HG02642 (cell line): ENCODE measurements around the gene SMIM31.
A peak's percentile ranks its signal among the peaks of the same experiment; 100 is the strongest.

Source experiments
- ATAC-seq: cut with Tn5 transposase; IDR thresholded peaks from one replicate; pipeline ENCODE4 v1.9.1; 2021; ENCODE audit warnings: mild to moderate bottlenecking; ENCODE audit not compliant: unreplicated experiment, poor library complexity

SMIM31 gene

DNA sequence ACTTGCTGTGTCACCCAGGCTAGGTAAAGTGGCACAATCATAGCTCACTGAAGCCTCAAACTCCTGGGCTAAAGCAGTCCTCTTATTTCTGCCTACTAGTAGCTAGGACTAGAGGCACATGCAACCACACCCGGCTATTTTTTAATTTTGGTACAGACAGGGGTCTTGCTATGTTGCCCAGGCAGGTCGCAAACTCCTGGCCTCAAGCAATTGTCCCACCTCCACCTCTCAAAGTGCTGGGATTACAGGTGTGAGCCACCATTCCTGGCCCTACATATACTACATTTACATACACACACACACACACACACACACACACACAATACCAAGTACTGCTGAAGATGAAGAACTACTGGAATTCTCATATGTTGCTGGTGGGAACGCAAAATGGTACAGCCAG, 26.9 kb downstream of the SMIM31 start:
- ATAC-seq: no peak

DNA sequence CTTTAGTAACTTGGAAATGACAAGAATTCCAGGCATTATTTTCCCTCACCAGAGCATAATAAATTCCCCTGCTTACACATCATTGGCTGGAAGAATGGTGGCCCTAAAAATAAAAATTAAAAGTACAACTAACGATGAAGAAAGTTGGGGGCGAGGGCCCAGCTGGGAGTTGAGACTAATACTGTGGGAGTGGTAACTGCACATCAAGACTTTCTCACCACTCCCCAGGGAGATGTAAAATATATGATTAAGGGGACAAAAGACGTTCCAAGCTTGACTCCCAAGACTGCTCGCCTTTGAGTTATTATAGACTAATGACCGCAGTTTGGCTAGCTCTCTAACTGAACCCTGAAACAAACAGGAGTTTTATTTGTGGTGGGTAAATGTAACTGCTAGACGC, 30.0 kb downstream of the SMIM31 start:
- no peak for ATAC-seq

DNA sequence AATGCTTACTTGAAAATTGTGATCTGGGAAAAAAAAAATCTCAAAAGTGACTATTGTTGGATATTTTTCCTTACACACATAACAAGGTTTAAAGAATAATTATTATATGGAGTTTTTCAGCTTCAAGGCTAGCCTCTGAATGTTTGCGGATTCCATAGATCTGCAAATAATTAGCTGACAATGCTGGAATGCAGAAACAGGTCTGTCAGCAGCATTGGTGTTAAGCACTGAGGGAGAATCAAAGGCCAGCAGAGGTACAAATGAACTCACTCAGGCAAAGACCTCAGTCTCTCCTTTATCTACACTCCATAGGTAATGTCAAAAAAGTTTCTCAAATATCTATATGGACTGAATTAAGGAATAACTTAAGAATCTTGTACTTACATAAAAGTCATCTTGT, 35.1 kb downstream of the SMIM31 start:
- ATAC-seq: no peak

DNA sequence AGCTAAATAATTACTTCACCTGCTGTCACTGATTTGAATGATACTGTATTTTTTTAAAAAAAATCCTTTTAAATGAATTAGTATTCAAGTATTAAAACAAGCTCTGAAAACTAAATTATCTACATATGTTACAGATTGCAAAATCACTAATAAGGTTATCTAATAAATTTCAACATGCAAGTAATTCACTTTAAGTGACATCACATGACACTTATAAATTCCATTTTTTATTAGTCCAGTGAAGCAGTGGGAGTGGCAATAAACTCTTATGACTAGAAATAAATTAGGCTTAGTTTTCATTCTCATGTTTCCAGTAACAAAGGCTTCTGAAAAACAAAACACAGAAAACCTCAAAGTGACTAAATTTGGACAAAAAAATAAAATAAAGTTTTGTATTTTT, 36.3 kb downstream of the SMIM31 start:
- ATAC-seq: no peak

DNA sequence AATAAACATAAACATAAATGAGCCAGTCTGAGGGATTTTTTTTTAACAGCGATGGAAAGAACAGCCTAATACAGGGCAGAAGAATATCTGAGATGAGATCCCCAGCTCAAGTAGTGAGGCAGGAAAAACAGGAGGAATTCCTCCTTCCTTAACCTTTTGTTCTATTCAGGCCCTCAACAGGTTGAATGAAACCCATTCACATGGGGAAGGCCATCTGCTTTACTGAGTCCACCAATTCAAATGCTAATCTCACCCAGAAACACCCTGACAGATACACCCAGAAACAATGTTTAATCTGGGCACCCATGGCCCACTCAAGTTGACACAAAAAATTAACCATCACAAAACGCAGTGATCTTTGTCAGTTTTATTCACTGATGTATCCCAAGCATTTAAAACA, 45.5 kb downstream of the SMIM31 start:
- no peak for ATAC-seq

DNA sequence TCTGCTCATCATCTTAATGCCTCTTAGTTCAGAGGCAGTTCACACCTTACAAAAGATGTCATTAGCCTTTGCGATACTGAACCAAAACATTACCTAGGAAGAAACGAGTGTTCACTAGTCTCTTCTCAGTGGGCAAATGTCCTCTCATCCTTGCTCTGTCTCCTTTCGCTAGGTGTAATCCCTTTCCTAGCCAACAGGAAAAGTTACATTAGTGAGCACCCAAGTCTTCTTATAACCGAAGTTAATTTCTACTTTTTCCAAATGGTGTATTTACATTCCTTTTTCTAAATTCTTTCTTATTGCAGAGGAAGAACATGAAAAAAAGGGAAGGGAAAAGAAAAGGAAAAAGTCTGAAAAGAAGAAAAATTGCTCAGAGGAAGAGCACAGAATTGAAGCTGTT, 46.9 kb downstream of the SMIM31 start:
- no peak for ATAC-seq

DNA sequence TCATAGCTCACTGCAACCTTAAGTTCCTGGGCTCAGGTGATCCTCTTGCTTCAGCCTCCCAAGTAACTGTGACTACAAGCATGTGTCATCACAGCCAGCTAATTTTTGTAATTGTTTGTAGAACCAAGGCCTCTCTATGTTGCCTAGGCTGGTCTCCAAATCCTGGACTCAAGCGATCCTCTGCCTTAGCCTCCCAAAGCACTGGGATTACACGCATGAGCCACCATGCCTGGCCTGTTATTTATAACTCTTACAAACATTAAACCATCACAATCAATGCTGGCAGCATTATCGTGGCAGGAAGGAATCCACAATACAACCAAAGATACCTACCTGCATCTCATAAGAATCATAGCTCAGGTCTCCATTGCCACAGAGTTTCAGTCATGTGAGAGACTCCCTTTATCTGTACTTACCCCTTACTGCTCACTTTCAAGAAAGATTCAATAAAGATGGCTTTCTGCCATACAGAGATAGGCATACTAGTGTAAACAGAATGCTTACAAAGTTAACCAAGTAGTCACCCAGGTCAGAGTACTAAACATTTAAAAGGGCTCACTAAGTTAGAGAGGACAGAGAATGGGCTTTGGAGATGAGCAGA, 48.5 kb downstream of the SMIM31 start:
- ATAC-seq: no peak

DNA sequence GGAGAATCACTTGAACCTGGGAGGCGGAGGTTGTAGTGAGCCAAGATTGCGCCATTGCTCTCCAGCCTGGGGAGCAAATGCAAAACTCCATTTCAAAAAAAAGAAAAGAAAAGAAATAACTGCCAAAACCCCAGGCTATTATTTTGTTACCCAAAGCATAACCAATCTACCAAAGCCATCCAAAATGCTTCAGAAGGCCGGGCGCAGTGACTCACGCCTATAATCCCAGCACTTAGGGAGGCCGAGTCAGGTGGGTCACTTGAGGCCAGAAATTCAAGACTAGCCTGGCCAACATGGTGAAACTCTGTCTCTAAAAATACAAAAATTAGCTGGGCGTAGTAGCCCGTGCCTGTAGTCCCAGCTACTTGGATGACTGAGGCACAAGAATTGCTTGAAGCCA, 49.8 kb downstream of the SMIM31 start:
- no peak for ATAC-seq

DNA sequence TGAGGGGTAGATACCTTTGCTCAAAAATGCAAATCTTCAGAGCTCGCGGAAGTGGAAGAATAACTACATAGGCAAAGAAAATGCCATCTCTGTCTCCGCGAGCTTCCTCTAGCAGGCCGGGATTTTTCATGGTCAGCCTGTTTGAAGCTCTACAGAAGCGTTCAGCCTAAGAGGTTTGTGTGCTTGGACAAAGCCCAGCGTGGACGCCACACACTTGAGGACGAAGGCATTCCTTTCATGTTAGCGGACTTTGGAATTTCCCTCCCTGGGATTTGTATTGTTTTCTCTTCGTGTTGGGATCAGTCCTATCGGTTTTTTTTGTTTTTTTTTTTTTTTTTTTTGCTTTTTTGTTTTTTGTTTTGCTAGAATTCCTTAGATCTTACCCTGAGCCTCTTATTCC, 53.7 kb downstream of the SMIM31 start:
- ATAC-seq: no peak

DNA sequence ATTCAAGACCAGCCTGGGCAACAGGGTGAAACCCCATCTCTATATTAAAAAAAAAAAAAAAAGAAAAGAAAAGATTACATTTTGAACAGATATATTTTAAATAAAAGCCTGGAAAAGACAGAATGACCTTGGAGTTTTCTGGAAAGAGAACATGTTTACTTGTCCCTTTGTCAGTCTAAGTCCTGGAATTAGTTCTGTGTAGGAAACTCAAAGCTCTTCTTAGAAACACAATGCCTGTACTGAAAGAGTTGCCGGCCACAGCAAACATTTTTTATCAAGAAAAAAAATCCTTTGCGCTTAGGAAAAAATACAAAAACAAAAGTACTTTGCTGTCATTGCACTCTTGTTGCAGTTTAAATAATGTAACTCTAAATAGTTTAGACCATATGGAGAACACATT, 59.6 kb downstream of the SMIM31 start:
- ATAC-seq: no peak

DNA sequence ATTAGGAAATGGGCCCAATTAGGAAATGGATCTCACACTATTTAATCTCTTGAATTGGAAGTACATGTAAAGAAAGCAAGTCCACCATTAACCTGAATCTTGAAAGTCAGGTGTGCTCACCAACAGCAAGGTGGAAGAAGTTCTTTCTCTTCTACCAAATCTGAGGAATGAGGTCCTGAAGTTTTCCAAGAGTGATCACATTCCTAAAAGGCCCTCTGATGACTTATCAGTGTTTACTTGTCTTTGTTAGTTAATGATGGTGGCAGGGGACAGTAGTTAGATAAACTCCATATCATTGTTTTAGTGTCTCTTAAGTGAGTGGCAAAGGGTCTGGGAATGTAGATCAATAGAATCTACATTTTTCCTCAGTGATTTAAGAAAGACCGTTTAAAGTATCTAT, 61.8 kb downstream of the SMIM31 start:
- no peak for ATAC-seq

DNA sequence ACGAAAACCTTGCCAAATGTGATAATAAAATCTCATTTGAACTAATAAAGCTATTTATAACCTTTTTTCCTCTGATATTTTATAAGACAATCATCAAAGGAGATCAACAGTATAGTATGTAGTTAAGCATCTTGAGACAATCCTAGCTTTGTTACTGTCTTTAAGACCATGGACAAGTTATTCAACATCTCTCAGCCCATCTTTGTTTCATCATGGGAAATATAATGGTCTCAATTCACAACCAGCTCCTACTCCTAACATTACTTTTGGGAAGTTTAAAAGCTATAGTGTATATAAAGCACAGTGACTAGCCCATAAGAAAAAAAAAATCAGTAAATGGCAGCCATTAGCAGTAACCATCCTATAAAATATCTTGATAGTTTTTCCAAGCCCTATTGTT, 65.4 kb downstream of the SMIM31 start:
- no peak for ATAC-seq

DNA sequence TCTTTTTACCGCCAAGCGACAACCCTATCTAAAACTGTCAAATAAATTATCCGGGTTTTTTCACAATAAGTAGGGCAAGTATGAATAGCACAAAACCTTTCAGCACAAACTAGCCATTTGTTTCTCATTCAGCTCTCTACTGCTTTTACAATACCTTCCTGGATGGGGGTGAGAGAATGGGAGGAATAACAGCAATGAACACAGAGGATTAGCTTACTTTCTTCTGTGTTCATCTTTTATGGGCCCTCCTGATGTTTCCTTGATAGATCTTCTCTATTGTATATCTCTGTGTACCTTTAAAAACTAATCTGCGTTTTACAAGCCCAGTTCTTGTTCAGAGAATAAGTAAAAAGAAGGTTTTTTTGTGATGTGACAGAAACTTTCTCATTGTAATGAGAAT, 67.8 kb downstream of the SMIM31 start:
- no peak for ATAC-seq

DNA sequence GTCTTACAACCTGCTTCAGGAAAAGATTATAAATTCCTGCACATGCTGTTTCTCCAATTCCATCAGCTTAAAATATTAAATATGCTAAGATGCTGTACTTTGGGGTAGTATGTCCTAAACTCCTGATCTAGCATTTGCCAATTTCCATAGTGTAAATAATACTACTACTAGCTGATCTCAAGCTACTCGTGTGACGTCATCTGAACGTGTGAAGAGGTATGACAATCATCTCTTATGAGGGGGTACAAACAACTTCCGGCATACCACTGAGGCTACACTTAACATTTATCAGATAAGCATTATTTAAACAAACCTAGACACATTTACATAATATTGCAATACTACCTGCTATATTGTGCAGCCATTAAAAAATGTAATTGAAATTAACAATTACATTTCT, 70.7 kb downstream of the SMIM31 start:
- no peak for ATAC-seq

DNA sequence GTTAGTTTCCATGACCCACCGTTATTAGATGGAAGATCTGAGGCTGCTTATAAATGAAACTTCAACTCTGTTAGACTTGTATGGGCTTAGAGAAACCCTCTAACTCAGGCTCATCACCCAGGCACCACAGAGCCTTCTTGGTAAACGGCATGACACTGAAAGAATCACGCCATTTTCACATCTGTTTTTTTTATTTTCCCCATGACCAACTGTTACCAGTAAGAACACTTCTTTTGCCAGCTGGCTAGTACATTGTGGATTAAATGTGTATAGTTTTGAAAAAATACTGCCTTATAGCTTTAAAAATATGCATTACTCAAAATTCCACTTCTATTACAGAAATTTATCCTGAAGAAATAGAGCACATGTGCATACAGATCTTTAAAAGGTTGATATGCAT, 75.0 kb downstream of the SMIM31 start:
- ATAC-seq: no peak

DNA sequence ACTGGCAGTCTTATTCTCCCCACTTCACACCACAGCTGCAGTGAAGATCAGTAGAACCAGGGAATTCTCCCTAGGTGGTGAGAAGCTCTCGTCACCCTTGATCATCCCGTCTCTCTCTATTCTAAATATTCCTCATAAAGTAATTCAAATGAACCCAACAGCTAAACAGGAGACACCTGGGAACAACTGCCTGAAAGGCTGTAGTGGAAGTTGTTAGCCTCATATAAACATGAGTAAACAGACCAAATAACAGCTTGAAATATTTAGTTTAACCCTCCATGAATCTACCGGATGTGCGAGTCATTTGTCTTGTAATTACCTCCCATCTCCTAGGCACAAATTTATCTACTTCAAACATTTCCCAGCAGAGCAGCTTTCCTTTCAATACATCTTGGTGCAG, 92.6 kb downstream of the SMIM31 start:
- ATAC-seq: no peak

DNA sequence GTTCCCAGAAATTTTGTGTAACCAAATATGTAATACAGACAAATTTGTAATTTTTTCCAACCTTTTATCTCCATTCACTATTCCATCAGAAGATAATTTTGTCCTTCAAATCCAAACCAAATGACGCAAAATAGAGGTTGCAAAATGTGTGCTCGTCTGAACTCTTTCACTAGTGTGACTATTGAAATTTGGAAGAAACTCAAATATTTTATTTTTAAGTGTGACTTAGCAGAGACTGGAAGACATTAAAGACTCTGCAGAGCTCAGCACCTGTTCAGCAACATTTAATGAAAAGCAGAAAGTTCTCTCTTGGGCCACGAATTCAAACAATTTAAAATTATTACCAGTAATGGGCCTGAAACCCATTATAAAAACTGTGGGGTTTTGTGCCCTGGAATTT, 93.1 kb downstream of the SMIM31 start:
- no peak for ATAC-seq

DNA sequence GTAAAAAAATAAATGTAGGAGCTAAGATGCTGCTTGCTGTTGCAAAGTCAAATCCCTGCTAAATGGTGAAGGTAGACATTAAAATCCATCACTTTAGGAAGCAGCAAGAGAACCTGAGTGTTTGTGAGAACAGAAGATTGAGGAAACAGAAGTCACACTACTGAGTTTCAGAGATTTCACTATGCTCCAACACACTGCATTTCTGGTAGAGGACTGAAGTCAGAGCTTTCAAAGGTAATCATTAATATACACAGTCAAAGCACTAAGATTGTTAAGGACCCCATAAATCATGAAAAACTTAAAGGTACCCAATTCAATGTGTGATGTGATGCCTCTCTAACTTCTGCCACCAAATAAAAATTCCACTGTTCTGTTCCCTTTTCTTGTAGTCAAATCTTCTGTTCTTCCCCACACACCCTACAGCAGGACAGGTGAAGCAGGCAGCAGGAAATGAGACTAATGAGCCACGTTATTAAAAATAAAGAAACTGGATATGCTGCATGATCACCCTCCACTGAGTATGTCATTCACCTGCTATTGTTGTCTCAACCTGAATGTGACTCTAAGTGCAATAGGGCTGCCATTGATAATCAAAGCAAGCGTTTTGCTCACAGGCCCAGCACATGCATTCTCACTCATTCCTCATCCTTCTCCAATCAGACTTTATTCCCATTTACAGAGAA, 94.2 kb downstream of the SMIM31 start:
- ATAC-seq: peak; percentile 74
